Ovary (tissue), 3 donors: ENCODE measurements around the gene GJA4.

Experiments used
- EP300 ChIP-seq: sonication (generic); formaldehyde crosslinking; IDR thresholded peaks from one replicate; pipeline ENCODE4 v1.6.1; 2017; ENCODE audit warnings: antibody characterized with exemption
- POLR2A ChIP-seq: fragments of 450-650 bp; IDR thresholded peaks from one replicate; pipeline ENCODE4 v1.6.1; 2017; ENCODE audit warnings: antibody characterized with exemption, mild to moderate bottlenecking, moderate library complexity
- TF ChIP-seq, protein P1 (sequence below), 3 donors: fragments of 450-650 bp in 2 of 3; fragments of 200-600 bp in 1 of 3; IDR thresholded peaks; one replicate each; pipeline versions ENCODE4 v1.5.1 to v1.8.0; 2016 to 2022; ENCODE audit warnings: antibody characterized with exemption in 3 of 3, mild to moderate bottlenecking in 1 of 3
- donor health status: DM: no; HTN: no; CAD: no.

DNA sequence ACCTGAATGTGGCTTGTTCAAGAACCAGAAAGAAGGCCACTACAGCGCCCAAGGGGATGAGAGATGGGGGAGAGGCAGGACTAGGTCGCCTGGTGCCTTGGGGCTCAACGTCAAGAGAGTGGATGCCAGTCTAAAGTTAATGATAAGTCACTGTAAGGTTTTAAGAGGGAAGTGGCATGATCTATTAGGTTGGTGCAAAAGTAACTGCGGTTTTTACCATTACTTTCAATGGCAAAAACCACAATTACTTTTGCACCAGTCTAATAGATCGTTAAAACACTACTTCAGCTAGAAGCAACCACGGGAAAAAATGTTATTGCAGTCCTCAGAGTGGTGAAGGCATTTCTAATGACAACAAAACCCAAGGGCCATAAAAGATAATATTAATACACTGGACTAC lies 14.4 kb upstream of the GJA4 start:
- TF ChIP-seq, protein P1, sequence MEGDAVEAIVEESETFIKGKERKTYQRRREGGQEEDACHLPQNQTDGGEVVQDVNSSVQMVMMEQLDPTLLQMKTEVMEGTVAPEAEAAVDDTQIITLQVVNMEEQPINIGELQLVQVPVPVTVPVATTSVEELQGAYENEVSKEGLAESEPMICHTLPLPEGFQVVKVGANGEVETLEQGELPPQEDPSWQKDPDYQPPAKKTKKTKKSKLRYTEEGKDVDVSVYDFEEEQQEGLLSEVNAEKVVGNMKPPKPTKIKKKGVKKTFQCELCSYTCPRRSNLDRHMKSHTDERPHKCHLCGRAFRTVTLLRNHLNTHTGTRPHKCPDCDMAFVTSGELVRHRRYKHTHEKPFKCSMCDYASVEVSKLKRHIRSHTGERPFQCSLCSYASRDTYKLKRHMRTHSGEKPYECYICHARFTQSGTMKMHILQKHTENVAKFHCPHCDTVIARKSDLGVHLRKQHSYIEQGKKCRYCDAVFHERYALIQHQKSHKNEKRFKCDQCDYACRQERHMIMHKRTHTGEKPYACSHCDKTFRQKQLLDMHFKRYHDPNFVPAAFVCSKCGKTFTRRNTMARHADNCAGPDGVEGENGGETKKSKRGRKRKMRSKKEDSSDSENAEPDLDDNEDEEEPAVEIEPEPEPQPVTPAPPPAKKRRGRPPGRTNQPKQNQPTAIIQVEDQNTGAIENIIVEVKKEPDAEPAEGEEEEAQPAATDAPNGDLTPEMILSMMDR (IDR thresholded peaks at IDR 0.05): no peak
- TF ChIP-seq EP300 (no peak), POLR2A (no peak)
